CD4-positive, alpha-beta T cell treated with Interleukin-4 for 1 hour (primary cell): ENCODE data around the gene LHX5.

Source experiments
- DNase-seq, 2 donors: peaks; one replicate each; pipeline ENCODE4 v3.0.0-alpha.2; 2020 to 2022

Gene LHX5

GRCh38 chr12:113477171-113477841 lies 5.6 kb upstream of the LHX5 start:
- DNase-seq: no peak

- DNase-seq: no peak
Measured at GRCh38 chr12:113476176-113476986, 4.7 kb upstream of the LHX5 start.

GRCh38 chr12:113475451-113476175 lies 3.9 kb upstream of the LHX5 start:
- DNase-seq: no peak

GRCh38 chr12:113474635-113475436 lies 3.2 kb upstream of the LHX5 start:
- DNase-seq: no peak

GRCh38 chr12:113473942-113474341 lies 2.3 kb upstream of the LHX5 start:
- no peak for DNase-seq

GRCh38 chr12:113473400-113473799 lies 1.7 kb upstream of the LHX5 start:
- no peak for DNase-seq

- DNase-seq: no peak
Measured at GRCh38 chr12:113472191-113473121, 785 bp upstream of the LHX5 start.

GRCh38 chr12:113470871-113471618 lies 626 bp downstream of the LHX5 start:
- no peak for DNase-seq

- no peak for DNase-seq
Measured at GRCh38 chr12:113469949-113470743, 1.5 kb downstream of the LHX5 start.

- no peak for DNase-seq
Measured at GRCh38 chr12:113469224-113469948, 2.3 kb downstream of the LHX5 start.

GRCh38 chr12:113468365-113469223 lies 3.1 kb downstream of the LHX5 start:
- DNase-seq: no peak

GRCh38 chr12:113467502-113468364 lies 3.9 kb downstream of the LHX5 start:
- no peak for DNase-seq

- no peak for DNase-seq
Measured at GRCh38 chr12:113467142-113467501, 4.5 kb downstream of the LHX5 start.

GRCh38 chr12:113466454-113467141 lies 5.1 kb downstream of the LHX5 start:
- no peak for DNase-seq

- DNase-seq: no peak
Measured at GRCh38 chr12:113465808-113466453, 5.7 kb downstream of the LHX5 start.
